Effector CD8-positive, alpha-beta T cell (primary cell): ENCODE measurements around the gene GALNT2.
A peak's percentile ranks its signal among the peaks of the same experiment; 100 is the strongest.

Source experiments
- DNase-seq: peaks from one replicate; lab custom pipeline; 2025; lab: John Stamatoyannopoulos, UW

Gene GALNT2

GRCh38 chr1:230300322-230301301, 233.6 kb downstream of the GALNT2 start:
- no peak for DNase-seq

- no peak for DNase-seq
Measured at GRCh38 chr1:230301322-230301721, 234.3 kb downstream of the GALNT2 start.

GRCh38 chr1:230301822-230302221, 234.8 kb downstream of the GALNT2 start:
- no peak for DNase-seq

GRCh38 chr1:230303069-230303468, 236.0 kb downstream of the GALNT2 start:
- DNase-seq, result no peak

- no peak for DNase-seq
Measured at GRCh38 chr1:230303822-230304221, 236.8 kb downstream of the GALNT2 start.

- no peak for DNase-seq
Measured at GRCh38 chr1:230306169-230306568, 239.1 kb downstream of the GALNT2 start.

- no peak for DNase-seq
Measured at GRCh38 chr1:230307213-230307612, 240.2 kb downstream of the GALNT2 start.

GRCh38 chr1:230308039-230308438, 241.0 kb downstream of the GALNT2 start:
- DNase-seq, result no peak

GRCh38 chr1:230308821-230309220, 241.8 kb downstream of the GALNT2 start:
- DNase-seq, result no peak

GRCh38 chr1:230309646-230310177, 242.7 kb downstream of the GALNT2 start:
- DNase-seq, result no peak

GRCh38 chr1:230310381-230311163, 243.5 kb downstream of the GALNT2 start:
- peak; percentile 52 for DNase-seq

GRCh38 chr1:230312676-230313075, 245.6 kb downstream of the GALNT2 start:
- no peak for DNase-seq

- DNase-seq, result no peak
Measured at GRCh38 chr1:230313453-230314141, 246.6 kb downstream of the GALNT2 start.

GRCh38 chr1:230314142-230314470, 247.1 kb downstream of the GALNT2 start:
- no peak for DNase-seq

GRCh38 chr1:230315099-230315498, 248.1 kb downstream of the GALNT2 start:
- no peak for DNase-seq

GRCh38 chr1:230316864-230317745, 250.1 kb downstream of the GALNT2 start:
- DNase-seq, result no peak

- no peak for DNase-seq
Measured at GRCh38 chr1:230317823-230318819, 251.1 kb downstream of the GALNT2 start.

- no peak for DNase-seq
Measured at GRCh38 chr1:230319014-230319747, 252.1 kb downstream of the GALNT2 start.

- DNase-seq, result no peak
Measured at GRCh38 chr1:230320804-230321203, 253.8 kb downstream of the GALNT2 start.
